Skeletal muscle cell (primary cell): ENCODE results near the gene MYO1E.
"Not testable (repeated sequence)": the region's sequence is repeated elsewhere in the genome, so short reads cannot be mapped to it uniquely, and the experiment has no call there.

Experiments used
- DNase-seq: peaks from one replicate; pipeline ENCODE4 v3.0.0-alpha.2; 2010; ENCODE audit warnings: low read depth
- H3K4me3 ChIP-seq: 2 replicates; pipeline ENCODE4 v1.5.1; 2011; ENCODE audit warnings: low read depth, mild to moderate bottlenecking, control low read depth, low read length, moderate library complexity

MYO1E gene

GRCh38 chr15:59160880-59161593 is 211.6 kb downstream of the MYO1E start:
- no peak overlapping the region for H3K4me3 ChIP-seq
- no peak for DNase-seq

GRCh38 chr15:59159210-59159609 is 213.5 kb downstream of the MYO1E start:
- DNase-seq: no peak
- no peak overlapping the region for H3K4me3 ChIP-seq

GRCh38 chr15:59158701-59159034 is 214.0 kb downstream of the MYO1E start:
- DNase-seq: no peak
- H3K4me3 ChIP-seq: no peak overlapping the region

GRCh38 chr15:59157840-59158700 is 214.6 kb downstream of the MYO1E start:
- H3K4me3 ChIP-seq: no peak overlapping the region
- DNase-seq: no peak

- no peak for DNase-seq
- no peak overlapping the region for H3K4me3 ChIP-seq
Observed at GRCh38 chr15:59157396-59157795, 215.3 kb downstream of the MYO1E start.

- no peak overlapping the region for H3K4me3 ChIP-seq
- DNase-seq: no peak
Observed at GRCh38 chr15:59155431-59155830, 217.2 kb downstream of the MYO1E start.

- no peak for DNase-seq
- H3K4me3 ChIP-seq: no peak overlapping the region
Observed at GRCh38 chr15:59154243-59154642, 218.4 kb downstream of the MYO1E start.

GRCh38 chr15:59153466-59153865 is 219.2 kb downstream of the MYO1E start:
- no peak for DNase-seq
- H3K4me3 ChIP-seq: no peak overlapping the region

- no peak for DNase-seq
- no peak overlapping the region for H3K4me3 ChIP-seq
Observed at GRCh38 chr15:59152694-59153450, 219.8 kb downstream of the MYO1E start.

GRCh38 chr15:59150185-59150584 is 222.5 kb downstream of the MYO1E start:
- H3K4me3 ChIP-seq: no peak overlapping the region
- no peak for DNase-seq

GRCh38 chr15:59148153-59148833 is 224.4 kb downstream of the MYO1E start:
- no peak overlapping the region for H3K4me3 ChIP-seq
- DNase-seq: no peak

GRCh38 chr15:59147666-59148065 is 225.0 kb downstream of the MYO1E start:
- H3K4me3 ChIP-seq: no peak overlapping the region
- no peak for DNase-seq

GRCh38 chr15:59144594-59144993 is 228.1 kb downstream of the MYO1E start:
- H3K4me3 ChIP-seq, DNase-seq: not testable (repeated sequence)

- H3K4me3 ChIP-seq: no peak overlapping the region
- no peak for DNase-seq
Observed at GRCh38 chr15:59143281-59143680, 229.4 kb downstream of the MYO1E start.

GRCh38 chr15:59140422-59141226 is 232.0 kb downstream of the MYO1E start:
- DNase-seq: no peak
- H3K4me3 ChIP-seq: no peak overlapping the region

GRCh38 chr15:59138243-59138642 is 234.4 kb downstream of the MYO1E start:
- no peak overlapping the region for H3K4me3 ChIP-seq
- no peak for DNase-seq

GRCh38 chr15:59137566-59137965 is 235.1 kb downstream of the MYO1E start:
- no peak overlapping the region for H3K4me3 ChIP-seq
- no peak for DNase-seq

- H3K4me3 ChIP-seq: no peak overlapping the region
- no peak for DNase-seq
Observed at GRCh38 chr15:59133929-59134427, 238.7 kb downstream of the MYO1E start.
